HL-60 (cell line): Measurements from ENCODE around the gene DIPK1A.

Experiments used
- POLR2AphosphoS5 ChIP-seq: IDR thresholded peaks from 2 replicates; pipeline ENCODE4 v1.6.1; 2012; ENCODE audit warnings: low read depth
- TF ChIP-seq, protein P1 (sequence below): IDR thresholded peaks from one replicate; pipeline ENCODE4 v1.5.1; 2011; ENCODE audit warnings: low read length, control low read depth, inconsistent platforms; ENCODE audit not compliant: insufficient read depth
- TF ChIP-seq, protein P2 (sequence below): IDR thresholded peaks from 2 replicates; pipeline ENCODE4 v1.6.1; 2012; ENCODE audit warnings: low read depth; ENCODE audit not compliant: insufficient replicate concordance

DNA sequence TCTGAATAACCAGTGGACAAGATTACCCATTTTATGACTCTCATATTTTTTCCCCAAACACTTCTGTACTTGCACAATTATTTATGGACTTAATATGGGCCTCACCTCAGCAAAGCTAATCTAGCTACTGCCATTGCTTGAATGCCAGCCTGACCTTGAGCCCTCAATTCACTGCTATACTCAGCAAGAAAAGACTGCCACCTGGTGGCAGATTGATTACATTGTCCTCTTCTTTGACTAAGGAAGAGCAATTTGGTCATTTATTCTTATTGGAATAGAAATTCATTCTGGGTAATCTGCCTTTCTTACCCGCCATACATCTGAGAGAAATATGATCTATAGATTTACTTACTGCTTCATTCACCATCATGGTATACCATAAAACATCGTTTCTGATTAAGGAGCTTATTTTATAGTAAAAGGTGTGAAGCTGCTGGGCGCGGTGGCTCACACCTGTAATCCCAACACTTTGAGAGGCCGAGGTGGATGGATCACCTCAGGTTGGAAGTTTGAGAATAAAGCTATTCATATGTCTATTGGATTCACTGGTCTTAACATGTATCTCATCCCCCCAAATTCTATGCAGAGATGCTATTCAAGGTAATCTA lies 32.9 kb upstream of the DIPK1A start:
- TF ChIP-seq POLR2AphosphoS5 = no peak
- TF ChIP-seq, protein P1, sequence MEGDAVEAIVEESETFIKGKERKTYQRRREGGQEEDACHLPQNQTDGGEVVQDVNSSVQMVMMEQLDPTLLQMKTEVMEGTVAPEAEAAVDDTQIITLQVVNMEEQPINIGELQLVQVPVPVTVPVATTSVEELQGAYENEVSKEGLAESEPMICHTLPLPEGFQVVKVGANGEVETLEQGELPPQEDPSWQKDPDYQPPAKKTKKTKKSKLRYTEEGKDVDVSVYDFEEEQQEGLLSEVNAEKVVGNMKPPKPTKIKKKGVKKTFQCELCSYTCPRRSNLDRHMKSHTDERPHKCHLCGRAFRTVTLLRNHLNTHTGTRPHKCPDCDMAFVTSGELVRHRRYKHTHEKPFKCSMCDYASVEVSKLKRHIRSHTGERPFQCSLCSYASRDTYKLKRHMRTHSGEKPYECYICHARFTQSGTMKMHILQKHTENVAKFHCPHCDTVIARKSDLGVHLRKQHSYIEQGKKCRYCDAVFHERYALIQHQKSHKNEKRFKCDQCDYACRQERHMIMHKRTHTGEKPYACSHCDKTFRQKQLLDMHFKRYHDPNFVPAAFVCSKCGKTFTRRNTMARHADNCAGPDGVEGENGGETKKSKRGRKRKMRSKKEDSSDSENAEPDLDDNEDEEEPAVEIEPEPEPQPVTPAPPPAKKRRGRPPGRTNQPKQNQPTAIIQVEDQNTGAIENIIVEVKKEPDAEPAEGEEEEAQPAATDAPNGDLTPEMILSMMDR = peak; percentile 46
- TF ChIP-seq, protein P2, sequence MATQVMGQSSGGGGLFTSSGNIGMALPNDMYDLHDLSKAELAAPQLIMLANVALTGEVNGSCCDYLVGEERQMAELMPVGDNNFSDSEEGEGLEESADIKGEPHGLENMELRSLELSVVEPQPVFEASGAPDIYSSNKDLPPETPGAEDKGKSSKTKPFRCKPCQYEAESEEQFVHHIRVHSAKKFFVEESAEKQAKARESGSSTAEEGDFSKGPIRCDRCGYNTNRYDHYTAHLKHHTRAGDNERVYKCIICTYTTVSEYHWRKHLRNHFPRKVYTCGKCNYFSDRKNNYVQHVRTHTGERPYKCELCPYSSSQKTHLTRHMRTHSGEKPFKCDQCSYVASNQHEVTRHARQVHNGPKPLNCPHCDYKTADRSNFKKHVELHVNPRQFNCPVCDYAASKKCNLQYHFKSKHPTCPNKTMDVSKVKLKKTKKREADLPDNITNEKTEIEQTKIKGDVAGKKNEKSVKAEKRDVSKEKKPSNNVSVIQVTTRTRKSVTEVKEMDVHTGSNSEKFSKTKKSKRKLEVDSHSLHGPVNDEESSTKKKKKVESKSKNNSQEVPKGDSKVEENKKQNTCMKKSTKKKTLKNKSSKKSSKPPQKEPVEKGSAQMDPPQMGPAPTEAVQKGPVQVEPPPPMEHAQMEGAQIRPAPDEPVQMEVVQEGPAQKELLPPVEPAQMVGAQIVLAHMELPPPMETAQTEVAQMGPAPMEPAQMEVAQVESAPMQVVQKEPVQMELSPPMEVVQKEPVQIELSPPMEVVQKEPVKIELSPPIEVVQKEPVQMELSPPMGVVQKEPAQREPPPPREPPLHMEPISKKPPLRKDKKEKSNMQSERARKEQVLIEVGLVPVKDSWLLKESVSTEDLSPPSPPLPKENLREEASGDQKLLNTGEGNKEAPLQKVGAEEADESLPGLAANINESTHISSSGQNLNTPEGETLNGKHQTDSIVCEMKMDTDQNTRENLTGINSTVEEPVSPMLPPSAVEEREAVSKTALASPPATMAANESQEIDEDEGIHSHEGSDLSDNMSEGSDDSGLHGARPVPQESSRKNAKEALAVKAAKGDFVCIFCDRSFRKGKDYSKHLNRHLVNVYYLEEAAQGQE = no peak
